Measurements from ENCODE around the gene NEUROG2.

DNA sequence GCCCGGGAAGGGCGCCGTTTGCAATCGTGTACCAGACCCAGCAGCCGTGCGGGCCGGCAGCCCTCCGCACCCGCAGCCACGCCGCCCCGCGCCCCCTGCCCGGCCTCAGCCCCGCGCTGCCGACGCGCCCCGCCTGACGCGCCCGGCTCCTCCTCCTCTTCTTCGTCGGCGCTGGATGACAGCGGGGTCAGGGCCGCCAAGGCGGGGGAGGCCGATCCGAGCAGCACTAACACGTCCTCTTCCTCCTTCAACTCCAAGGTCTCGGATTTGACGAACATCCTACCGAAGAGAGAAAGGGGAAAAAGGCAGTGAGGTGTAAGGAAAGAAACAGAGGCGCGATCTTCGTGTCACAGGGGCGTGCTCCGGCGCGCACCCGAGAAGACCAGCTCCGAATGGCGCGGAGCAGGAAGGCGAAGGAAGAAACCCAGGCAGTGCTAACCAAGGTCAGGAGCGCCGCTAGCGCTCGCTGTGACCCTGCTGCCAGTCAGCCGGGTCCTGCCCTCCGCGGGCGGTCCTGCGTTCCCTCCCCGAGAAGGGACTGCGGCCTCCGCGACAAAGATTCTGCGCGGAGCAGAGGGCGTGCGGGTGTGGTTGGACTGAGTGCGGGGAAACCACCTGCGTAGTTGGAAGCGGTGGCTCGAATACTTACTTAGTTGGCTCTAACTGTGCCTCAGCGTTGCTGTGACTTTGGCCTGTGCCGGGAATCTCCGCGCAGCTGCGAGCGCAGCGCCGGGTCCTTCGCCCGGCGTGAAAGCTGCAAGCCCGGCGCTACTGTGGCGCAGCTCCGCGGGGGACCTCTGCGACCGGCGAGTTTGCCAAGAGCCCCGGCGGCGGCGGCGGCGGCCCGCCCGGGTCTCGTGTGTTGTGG is 548 bp downstream of the NEUROG2 start:
- TF ChIP-seq, protein P1, sequence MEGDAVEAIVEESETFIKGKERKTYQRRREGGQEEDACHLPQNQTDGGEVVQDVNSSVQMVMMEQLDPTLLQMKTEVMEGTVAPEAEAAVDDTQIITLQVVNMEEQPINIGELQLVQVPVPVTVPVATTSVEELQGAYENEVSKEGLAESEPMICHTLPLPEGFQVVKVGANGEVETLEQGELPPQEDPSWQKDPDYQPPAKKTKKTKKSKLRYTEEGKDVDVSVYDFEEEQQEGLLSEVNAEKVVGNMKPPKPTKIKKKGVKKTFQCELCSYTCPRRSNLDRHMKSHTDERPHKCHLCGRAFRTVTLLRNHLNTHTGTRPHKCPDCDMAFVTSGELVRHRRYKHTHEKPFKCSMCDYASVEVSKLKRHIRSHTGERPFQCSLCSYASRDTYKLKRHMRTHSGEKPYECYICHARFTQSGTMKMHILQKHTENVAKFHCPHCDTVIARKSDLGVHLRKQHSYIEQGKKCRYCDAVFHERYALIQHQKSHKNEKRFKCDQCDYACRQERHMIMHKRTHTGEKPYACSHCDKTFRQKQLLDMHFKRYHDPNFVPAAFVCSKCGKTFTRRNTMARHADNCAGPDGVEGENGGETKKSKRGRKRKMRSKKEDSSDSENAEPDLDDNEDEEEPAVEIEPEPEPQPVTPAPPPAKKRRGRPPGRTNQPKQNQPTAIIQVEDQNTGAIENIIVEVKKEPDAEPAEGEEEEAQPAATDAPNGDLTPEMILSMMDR (IDR thresholded peaks at IDR 0.05): no peak
- TF ChIP-seq POLR2A (IDR thresholded peaks at IDR 0.05): no peak
